Uterus (tissue), 2 donors: Measurements from ENCODE around the gene NEDD4.

ENCODE experiments used
- CTCF ChIP-seq, 4 experiments: fragments of 200-600 bp in 2 of 4; fragments of 450-650 bp in 2 of 4; sonication (generic) in 2 of 4; IDR thresholded peaks; one replicate each; pipeline ENCODE4 v1.5.1; 2016 to 2019; ENCODE audit warnings: antibody characterized with exemption in 4 of 4, mild to moderate bottlenecking in 2 of 4, moderate library complexity in 1 of 4
- POLR2A ChIP-seq, 2 donors: fragments of 450-650 bp; IDR thresholded peaks; one replicate each; pipeline ENCODE4 v1.6.1; 2016; ENCODE audit warnings: antibody characterized with exemption in 2 of 2, mild to moderate bottlenecking in 1 of 2, moderate library complexity in 1 of 2

GRCh38 chr15:55778932-55779331 is 214.5 kb downstream of the NEDD4 start:
- TF ChIP-seq CTCF (IDR thresholded peaks at IDR 0.05) (no peak), POLR2A (IDR thresholded peaks at IDR 0.05) (no peak)
